ENCODE results near the gene PDGFC. TPM values are rescaled to one million over a fixed set of nuclear protein-coding genes. Genes with fewer than 3 reads are reported as not detected.

PDGFC gene
- total and polyA plus RNA-seq, 2 of the 13 experiments (the other 11 are each of a cell fraction or from before 2014, with no cell fraction given), result 4.6 to 9.1 TPM

- TF ChIP-seq ZNF18 (CRISPR knock-in tag; IDR thresholded peaks at IDR 0.05; ENCODE audit: insufficient replicate concordance) (no peak), FOXO1 (CRISPR knock-in tag; IDR thresholded peaks at IDR 0.05) (peak; percentile 11; the same call in 1 of the 2 replicates), ASH2L (IDR thresholded peaks at IDR 0.05; ENCODE audit: insufficient read length, low read depth, low read length) (no peak), ZNF776 (CRISPR knock-in tag; IDR thresholded peaks at IDR 0.05) (no peak), ZNF143 (CRISPR knock-in tag; IDR thresholded peaks at IDR 0.05) (no peak), ZGPAT (CRISPR knock-in tag; IDR thresholded peaks at IDR 0.05) (no peak), POLR2A (IDR thresholded peaks at IDR 0.05; ENCODE audit: insufficient read depth in 1 of 2, low read depth in 2 of 2, low read length in 2 of 2) (no peak), ZNF562 (CRISPR knock-in tag; IDR thresholded peaks at IDR 0.05; ENCODE audit: borderline replicate concordance) (no peak), ERF (CRISPR knock-in tag; IDR thresholded peaks at IDR 0.05) (no peak), ZNF274 (CRISPR knock-in tag; IDR thresholded peaks at IDR 0.05) (no peak), ETV6 (CRISPR knock-in tag; conservative IDR thresholded peaks at IDR 0.05) (no peak), ZFP82 (CRISPR knock-in tag; IDR thresholded peaks at IDR 0.05; ENCODE audit: borderline replicate concordance) (no peak), NR2F2 (IDR thresholded peaks at IDR 0.05; ENCODE audit: borderline replicate concordance, low read depth) (0 out of 2 replicates have a peak, but pooled peaks have one; percentile 47), ZNF362 (CRISPR knock-in tag; IDR thresholded peaks at IDR 0.05; ENCODE audit: borderline replicate concordance) (no peak), CENPT (CRISPR knock-in tag; IDR thresholded peaks at IDR 0.05; ENCODE audit: low read depth) (no peak), EHMT2 (IDR thresholded peaks at IDR 0.05; ENCODE audit: borderline replicate concordance, low read depth, low read length) (no peak), TBX3 (IDR thresholded peaks at IDR 0.05; ENCODE audit: borderline replicate concordance) (no peak), ZNF496 (CRISPR knock-in tag; IDR thresholded peaks at IDR 0.05; ENCODE audit: insufficient replicate concordance) (no peak), ARID2 (CRISPR knock-in tag; IDR thresholded peaks at IDR 0.05; ENCODE audit: borderline replicate concordance) (no peak), RCOR2 (CRISPR knock-in tag; IDR thresholded peaks at IDR 0.05) (peak; percentile 40; the same call in 1 of the 2 replicates), HHEX (CRISPR knock-in tag; IDR thresholded peaks at IDR 0.05) (no peak), FOXM1 (CRISPR knock-in tag; IDR thresholded peaks at IDR 0.05) (no peak), GATAD1 (CRISPR knock-in tag; IDR thresholded peaks at IDR 0.05) (no peak), ZNF775 (CRISPR knock-in tag; IDR thresholded peaks at IDR 0.05; ENCODE audit: borderline replicate concordance) (no peak)
- TF ChIP-seq, protein P1, sequence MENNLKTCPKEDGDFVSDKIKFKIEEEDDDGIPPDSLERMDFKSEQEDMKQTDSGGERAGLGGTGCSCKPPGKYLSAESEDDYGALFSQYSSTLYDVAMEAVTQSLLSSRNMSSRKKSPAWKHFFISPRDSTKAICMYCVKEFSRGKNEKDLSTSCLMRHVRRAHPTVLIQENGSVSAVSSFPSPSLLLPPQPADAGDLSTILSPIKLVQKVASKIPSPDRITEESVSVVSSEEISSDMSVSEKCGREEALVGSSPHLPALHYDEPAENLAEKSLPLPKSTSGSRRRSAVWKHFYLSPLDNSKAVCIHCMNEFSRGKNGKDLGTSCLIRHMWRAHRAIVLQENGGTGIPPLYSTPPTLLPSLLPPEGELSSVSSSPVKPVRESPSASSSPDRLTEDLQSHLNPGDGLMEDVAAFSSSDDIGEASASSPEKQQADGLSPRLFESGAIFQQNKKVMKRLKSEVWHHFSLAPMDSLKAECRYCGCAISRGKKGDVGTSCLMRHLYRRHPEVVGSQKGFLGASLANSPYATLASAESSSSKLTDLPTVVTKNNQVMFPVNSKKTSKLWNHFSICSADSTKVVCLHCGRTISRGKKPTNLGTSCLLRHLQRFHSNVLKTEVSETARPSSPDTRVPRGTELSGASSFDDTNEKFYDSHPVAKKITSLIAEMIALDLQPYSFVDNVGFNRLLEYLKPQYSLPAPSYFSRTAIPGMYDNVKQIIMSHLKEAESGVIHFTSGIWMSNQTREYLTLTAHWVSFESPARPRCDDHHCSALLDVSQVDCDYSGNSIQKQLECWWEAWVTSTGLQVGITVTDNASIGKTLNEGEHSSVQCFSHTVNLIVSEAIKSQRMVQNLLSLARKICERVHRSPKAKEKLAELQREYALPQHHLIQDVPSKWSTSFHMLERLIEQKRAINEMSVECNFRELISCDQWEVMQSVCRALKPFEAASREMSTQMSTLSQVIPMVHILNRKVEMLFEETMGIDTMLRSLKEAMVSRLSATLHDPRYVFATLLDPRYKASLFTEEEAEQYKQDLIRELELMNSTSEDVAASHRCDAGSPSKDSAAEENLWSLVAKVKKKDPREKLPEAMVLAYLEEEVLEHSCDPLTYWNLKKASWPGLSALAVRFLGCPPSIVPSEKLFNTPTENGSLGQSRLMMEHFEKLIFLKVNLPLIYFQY (CRISPR knock-in tag; IDR thresholded peaks at IDR 0.05; ENCODE audit: borderline replicate concordance), result no peak
Observed at GRCh38 chr4:156765277-156765676, 206.3 kb downstream of the PDGFC start (continued).

All from HepG2 (cell line).